H1 (cell line): ENCODE results near the gene BRIP1. TPM values are rescaled to one million over a fixed set of nuclear protein-coding genes. Genes with fewer than 3 reads are reported as not detected.

Experiments used
- CTCF ChIA-PET: fragments of 300-600 bp; sonication (Branson Sonifier 250); formaldehyde crosslinking; loops from one replicate; lab custom pipeline; 2021; ENCODE audit not compliant: partially characterized antibody; lab: Charles Lee
- POLR2A ChIA-PET: fragments of 300-600 bp; sonication (Branson Sonifier 250); formaldehyde crosslinking; loops from one replicate; lab custom pipeline; 2021; ENCODE audit warnings: inconsistent platforms; ENCODE audit not compliant: partially characterized antibody; lab: Charles Lee
- DNase-seq, 2 experiments: peaks; one replicate each; pipeline versions ENCODE4 v3.0.0 to v3.0.0-alpha.2; 2010 to 2022; ENCODE audit warnings: low spot score in 2 of 2, low read depth in 1 of 2, mixed read lengths in 1 of 2
- FAIRE-seq: peaks from 2 replicates; lab custom pipeline; 2011; peaks lifted over from hg19 to GRCh38; lab: Jason Lieb, UNC
- H2AFZ ChIP-seq: 2 replicates; pipeline ENCODE4 v1.8.1; 2012; ENCODE audit warnings: low read length, inconsistent platforms
- H2AK5ac ChIP-seq: 2 replicates; pipeline ENCODE4 v1.6.1; 2013; ENCODE audit warnings: low read depth, low read length
- H2BK120ac ChIP-seq: replicated peaks from 2 replicates; pipeline ENCODE3; 2013; ENCODE audit warnings: low read depth, low read length, inconsistent platforms
- H2BK12ac ChIP-seq: 2 replicates; pipeline ENCODE4 v1.6.1; 2013; ENCODE audit warnings: low read depth, low read length
- H2BK15ac ChIP-seq: 2 replicates; pipeline ENCODE4 v1.6.1; 2013; ENCODE audit warnings: low read length
- H2BK20ac ChIP-seq: 2 replicates; pipeline ENCODE4 v1.6.1; 2013; ENCODE audit warnings: low read length
- H2BK5ac ChIP-seq: 2 replicates; pipeline ENCODE4 v1.6.1; 2013; ENCODE audit warnings: low read depth, low read length
- H3K14ac ChIP-seq: 2 replicates; pipeline ENCODE4 v1.6.1; 2013; ENCODE audit warnings: inconsistent platforms; ENCODE audit not compliant: insufficient read length
- H3K18ac ChIP-seq: 2 replicates; pipeline ENCODE4 v1.6.1; 2013; ENCODE audit warnings: low read length; ENCODE audit errors: extremely low read depth
- H3K23ac ChIP-seq: 2 replicates; pipeline ENCODE4 v1.6.1; 2013; ENCODE audit warnings: inconsistent platforms; ENCODE audit not compliant: insufficient read length
- H3K23me2 ChIP-seq: 2 replicates; pipeline ENCODE4 v1.6.1; 2013; ENCODE audit warnings: low read depth, low read length
- H3K27ac ChIP-seq: 2 replicates; pipeline ENCODE4 v1.6.1; 2011; ENCODE audit warnings: low read depth, low read length, inconsistent platforms
- H3K27me3 ChIP-seq, 4 experiments: replicated peaks in 1 of 4; 1 replicate in 1 of 4; 2 replicates in 3 of 4; pipeline versions ENCODE4 v1.6.1 to v1.8.1; 2011 to 2013; ENCODE audit warnings: low read length in 3 of 4, mild to moderate bottlenecking in 3 of 4, inconsistent platforms in 2 of 4, mixed read lengths in 2 of 4, moderate library complexity in 1 of 4; ENCODE audit not compliant: control insufficient read depth in 3 of 4, insufficient read depth in 3 of 4; ENCODE audit errors: extremely low read depth in 1 of 4
- H3K36me3 ChIP-seq, 4 experiments: 2 replicates each; pipeline versions ENCODE4 v1.6.1 to v1.8.1; 2011 to 2013; ENCODE audit warnings: mild to moderate bottlenecking in 4 of 4, low read length in 3 of 4, moderate library complexity in 2 of 4, control low read depth in 1 of 4, inconsistent platforms in 1 of 4; ENCODE audit not compliant: insufficient read depth in 4 of 4, control insufficient read depth in 2 of 4
- H3K4ac ChIP-seq: replicated peaks from 2 replicates; pipeline ENCODE3; 2013; ENCODE audit warnings: low read length, low read depth, mixed read lengths, inconsistent platforms; ENCODE audit not compliant: insufficient read length
- H3K4me1 ChIP-seq, 4 experiments: replicated peaks in 1 of 4; 1 replicate in 1 of 4; 2 replicates in 3 of 4; pipeline versions ENCODE4 v1.6.1 to v1.8.1; 2011 to 2013; ENCODE audit warnings: low read length in 3 of 4, inconsistent platforms in 2 of 4, mixed read lengths in 1 of 4; ENCODE audit not compliant: insufficient read depth in 4 of 4, control insufficient read depth in 3 of 4
- H3K4me2 ChIP-seq, 2 experiments: 2 replicates each; pipeline versions ENCODE4 v1.6.1 to v1.8.1; 2011 to 2013; ENCODE audit warnings: low read depth in 2 of 2, low read length in 2 of 2, control low read depth in 1 of 2, inconsistent platforms in 1 of 2, mild to moderate bottlenecking in 1 of 2; ENCODE audit not compliant: insufficient read depth in 1 of 2
- H3K4me3 ChIP-seq, 4 experiments: fragments of 200-600, 300-600 bp in 1 of 4; sonication (generic), shearing (Covaris generic), sonication (Bioruptor Twin) in 1 of 4; 2 replicates each; pipeline versions ENCODE4 v1.5.1 to v1.8.1; 2011 to 2016; ENCODE audit warnings: low read length in 4 of 4, low read depth in 3 of 4, control low read depth in 2 of 4, inconsistent platforms in 2 of 4, mild to moderate bottlenecking in 2 of 4, mixed read lengths in 1 of 4, moderate library complexity in 1 of 4; ENCODE audit not compliant: insufficient read depth in 2 of 4; ENCODE audit errors: extremely low read depth in 1 of 4
- H3K56ac ChIP-seq: replicated peaks from 2 replicates; pipeline ENCODE3; 2013; ENCODE audit warnings: low read depth, mild to moderate bottlenecking, mixed read lengths, low read length, inconsistent platforms; ENCODE audit not compliant: insufficient read length
- H3K79me1 ChIP-seq: 2 replicates; pipeline ENCODE4 v1.6.1; 2013; ENCODE audit warnings: low read depth, low read length, control low read depth
- H3K79me2 ChIP-seq, 2 experiments: 2 replicates each; pipeline versions ENCODE4 v1.6.1 to v1.8.1; 2012 to 2013; ENCODE audit warnings: low read length in 2 of 2, mild to moderate bottlenecking in 2 of 2, inconsistent platforms in 1 of 2; ENCODE audit not compliant: insufficient read depth in 2 of 2, control insufficient read depth in 1 of 2
- H3K9ac ChIP-seq, 4 experiments: replicated peaks in 1 of 4; 1 replicate in 1 of 4; 2 replicates in 3 of 4; pipeline versions ENCODE4 v1.6.1 to v1.8.1; 2011 to 2013; ENCODE audit warnings: low read depth in 3 of 4, low read length in 3 of 4, control low read depth in 2 of 4, mild to moderate bottlenecking in 2 of 4, moderate library complexity in 2 of 4, inconsistent platforms in 1 of 4; ENCODE audit errors: extremely low read depth in 1 of 4
- H3K9me3 ChIP-seq, 2 experiments: 2 replicates each; pipeline versions ENCODE4 v1.6.1 to v1.8.1; 2012 to 2013; ENCODE audit warnings: mild to moderate bottlenecking in 2 of 2, moderate library complexity in 2 of 2, control low read depth in 1 of 2, inconsistent platforms in 1 of 2, low read depth in 1 of 2, low read length in 1 of 2, mixed read lengths in 1 of 2; ENCODE audit not compliant: insufficient read depth in 2 of 2
- H4K20me1 ChIP-seq, 2 experiments: replicated peaks in 1 of 2; 2 replicates each; pipeline versions ENCODE3 to v1.8.1; 2011 to 2013; ENCODE audit warnings: inconsistent platforms in 2 of 2, low read length in 2 of 2, mild to moderate bottlenecking in 1 of 2; ENCODE audit not compliant: insufficient read depth in 2 of 2, control insufficient read depth in 1 of 2
- H4K5ac ChIP-seq: 2 replicates; pipeline ENCODE4 v1.6.1; 2013; ENCODE audit warnings: low read length, low read depth, mixed read lengths, inconsistent platforms; ENCODE audit not compliant: insufficient read length
- H4K8ac ChIP-seq: 2 replicates; pipeline ENCODE4 v1.8.0; 2013; ENCODE audit warnings: mild to moderate bottlenecking, moderate library complexity, low read length, inconsistent platforms; ENCODE audit not compliant: insufficient read depth; ENCODE audit errors: extremely low read depth
- H4K91ac ChIP-seq: replicated peaks from 2 replicates; pipeline ENCODE3; 2013; ENCODE audit warnings: low read length, mixed read lengths, inconsistent platforms; ENCODE audit not compliant: insufficient read length
- ASH2L ChIP-seq: fragments of 200-600, 300-600 bp; sonication (generic); IDR thresholded peaks from one replicate; pipeline ENCODE4 v1.7.1; 2017; ENCODE audit warnings: low read length
- CBX8 ChIP-seq: fragments of 300-800, 300-1000 bp; sonication (generic); IDR thresholded peaks from 2 replicates; pipeline ENCODE4 v1.7.1; 2016; ENCODE audit warnings: low read depth, low read length, borderline replicate concordance
- JUN ChIP-seq: IDR thresholded peaks from 2 replicates; pipeline ENCODE4 v1.6.1; 2011; ENCODE audit warnings: low read depth, mild to moderate bottlenecking, improper control_type of control experiment, low read length
- PHF8 ChIP-seq: fragments of 200-600 bp; sonication (generic); conservative IDR thresholded peaks from 2 replicates; pipeline ENCODE4 v1.7.1; 2012; ENCODE audit warnings: low read depth, mild to moderate bottlenecking, inconsistent platforms, low read length, moderate library complexity
- POU5F1 ChIP-seq: IDR thresholded peaks from 2 replicates; pipeline ENCODE4 v1.6.1; 2011; ENCODE audit warnings: low read depth, mild to moderate bottlenecking, low read length, moderate library complexity
- TAF7 ChIP-seq: optimal IDR thresholded peaks from 2 replicates; pipeline ENCODE3; 2011; ENCODE audit warnings: low read depth, mild to moderate bottlenecking, inconsistent platforms, low read length, moderate library complexity, borderline replicate concordance
- TEAD4 ChIP-seq: IDR thresholded peaks from 2 replicates; pipeline ENCODE4 v1.6.1; 2012; ENCODE audit warnings: low read depth, low read length, inconsistent platforms, mixed read lengths
- ZNF274 ChIP-seq: IDR thresholded peaks from 2 replicates; pipeline ENCODE4 v1.7.0; 2012; ENCODE audit warnings: low read length, borderline replicate concordance; ENCODE audit errors: extremely low read depth
- WGBS, 2 experiments: shearing (Covaris generic) in 1 of 2; methylation state at CpG; one replicate each; pipeline versions ENCODE4 v1.1.6 to v1.1.7; 2013 to 2015; ENCODE audit warnings: low lambda C conversion rate in 2 of 2, mixed read lengths in 2 of 2, inconsistent platforms in 1 of 2, low coverage in 1 of 2, missing lambda C conversion rate in 1 of 2; ENCODE audit not compliant: insufficient replicate concordance in 2 of 2, insufficient coverage in 1 of 2, insufficient read length in 1 of 2; ENCODE audit errors: extremely low coverage in 1 of 2, missing lambda C conversion rate in 1 of 2; 5-methylcytosine and 5-hydroxymethylcytosine counted together
- polyA plus RNA-seq, 7 experiments: library from polyadenylated mRNA; depleted of rRNA in 3 of 7; stranded (reverse) in 5 of 7; unstranded in 2 of 7; fragments of >200 nt in 5 of 7; fragments of 200-250 nt in 2 of 7; gene quantifications; 1 replicate in 5 of 7; 2 replicates in 1 of 7; 4 replicates in 1 of 7; pipeline versions ENCODE4 v1.2.1 to v1.2.3, GENCODE V29; 2011 to 2013; ENCODE audit warnings: missing spikeins in 2 of 7, mixed read lengths in 2 of 7
- total RNA-seq: library from RNA; stranded (reverse); fragmentation: NEBNext Ultra II Directional; extraction: Animal tissue kit (Norgen Biotek cat#: 25700); gene quantifications from 2 replicates; pipeline ENCODE4 v1.2.1, GENCODE V29; 2021
- TF ChIP-seq, protein P1 (sequence below): IDR thresholded peaks from 2 replicates; pipeline ENCODE4 v1.6.1; 2011; ENCODE audit warnings: low read length, improper control_type of control experiment
- TF ChIP-seq, protein P2 (sequence below): IDR thresholded peaks from 2 replicates; pipeline ENCODE4 v1.6.1; 2011; ENCODE audit warnings: low read depth, mild to moderate bottlenecking, low read length; ENCODE audit not compliant: insufficient read depth
- TF ChIP-seq, protein P3 (sequence below): IDR thresholded peaks from 2 replicates; pipeline ENCODE4 v1.6.1; 2012; ENCODE audit warnings: inconsistent platforms

The BRIP1 gene
- total and polyA plus RNA-seq, 2 of the 8 experiments (the other 6 are each of a cell fraction or from before 2014, with no cell fraction given), result 5.8 to 19.2 TPM

DNA sequence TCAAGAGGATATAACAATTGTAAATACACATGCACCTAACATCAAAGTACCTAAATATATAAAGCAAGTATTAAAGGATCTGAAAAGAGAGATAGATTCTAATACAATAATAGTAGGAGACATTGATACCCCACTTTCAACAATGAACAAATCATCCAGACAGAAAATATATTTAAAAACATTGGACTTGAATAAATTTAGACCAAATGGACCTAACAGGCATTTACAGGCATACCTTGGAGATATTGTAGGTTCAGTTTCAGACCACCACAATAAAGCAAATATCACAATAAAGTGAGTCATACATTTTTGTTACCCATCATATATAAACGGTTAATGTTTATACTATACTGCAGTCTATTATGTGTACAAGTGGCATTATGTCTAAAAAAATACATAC is 104.0 kb downstream of the BRIP1 start:
- Histone ChIP-seq H3K4me3 (no peak overlapping the region), H2BK5ac (no peak overlapping the region), H3K23ac (no peak overlapping the region), H2BK15ac (no peak overlapping the region), H4K91ac (no peak overlapping the region), H4K8ac (no peak overlapping the region), H3K27ac (no peak overlapping the region), H4K20me1 (no peaks in the 10 kb centered on the region), H3K79me1 (no peaks in the 10 kb centered on the region), H3K9me3 (no peaks in the 10 kb centered on the region; a peak in 1 of 4 replicates), H4K5ac (no peak overlapping the region), H2BK12ac (no peak overlapping the region), H2AK5ac (no peak overlapping the region), H3K18ac (no peak overlapping the region), H3K4me1 (peaks cover 0 to 2% (median 0%) of the 10 kb centered on the region in 4 experiments; a peak in 1 of 7 replicates), H2BK20ac (no peak overlapping the region), H2BK120ac (no peak overlapping the region), H3K79me2 (no peaks in the 10 kb centered on the region), H3K27me3 (no peaks in the 10 kb centered on the region), H3K23me2 (no peaks in the 10 kb centered on the region), H3K9ac (no peak overlapping the region), H3K56ac (no peak overlapping the region), H3K4ac (no peak overlapping the region), H3K36me3 (peaks cover 0 to 10% (median 2%) of the 10 kb centered on the region in 4 experiments; a peak in 3 of 8 replicates), H2AFZ (no peak overlapping the region), H3K4me2 (no peak overlapping the region), H3K14ac (no peak overlapping the region)
- no peak for DNase-seq
- ChIA-PET POLR2A (no interaction called here), CTCF (no interaction called here)
- WGBS, 2 experiments, result 82% methylated on average over 1 of the region's 1 CpG; no CpG with 5 or more reads in 1 of the 2 experiments
- FAIRE-seq, result no peak
- TF ChIP-seq POU5F1, result no peak
- TF ChIP-seq, protein P1, sequence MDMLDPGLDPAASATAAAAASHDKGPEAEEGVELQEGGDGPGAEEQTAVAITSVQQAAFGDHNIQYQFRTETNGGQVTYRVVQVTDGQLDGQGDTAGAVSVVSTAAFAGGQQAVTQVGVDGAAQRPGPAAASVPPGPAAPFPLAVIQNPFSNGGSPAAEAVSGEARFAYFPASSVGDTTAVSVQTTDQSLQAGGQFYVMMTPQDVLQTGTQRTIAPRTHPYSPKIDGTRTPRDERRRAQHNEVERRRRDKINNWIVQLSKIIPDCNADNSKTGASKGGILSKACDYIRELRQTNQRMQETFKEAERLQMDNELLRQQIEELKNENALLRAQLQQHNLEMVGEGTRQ, result no peak
- no peak for TF ChIP-seq TEAD4
- TF ChIP-seq, protein P2, sequence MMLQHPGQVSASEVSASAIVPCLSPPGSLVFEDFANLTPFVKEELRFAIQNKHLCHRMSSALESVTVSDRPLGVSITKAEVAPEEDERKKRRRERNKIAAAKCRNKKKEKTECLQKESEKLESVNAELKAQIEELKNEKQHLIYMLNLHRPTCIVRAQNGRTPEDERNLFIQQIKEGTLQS, result no peak
- no peak for TF ChIP-seq TAF7
- TF ChIP-seq JUN, result no peak
- TF ChIP-seq PHF8, result no peak
- TF ChIP-seq, protein P3, sequence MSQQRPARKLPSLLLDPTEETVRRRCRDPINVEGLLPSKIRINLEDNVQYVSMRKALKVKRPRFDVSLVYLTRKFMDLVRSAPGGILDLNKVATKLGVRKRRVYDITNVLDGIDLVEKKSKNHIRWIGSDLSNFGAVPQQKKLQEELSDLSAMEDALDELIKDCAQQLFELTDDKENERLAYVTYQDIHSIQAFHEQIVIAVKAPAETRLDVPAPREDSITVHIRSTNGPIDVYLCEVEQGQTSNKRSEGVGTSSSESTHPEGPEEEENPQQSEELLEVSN, result no peak
- TF ChIP-seq ASH2L, result no peak
- no peak for TF ChIP-seq ZNF274
- TF ChIP-seq CBX8, result no peak
